HEK293T (cell line): ENCODE measurements around the gene ANK2.

ENCODE experiments used
- BHLHE40 ChIP-seq: fragments of 450-650 bp; IDR thresholded peaks from 2 replicates; pipeline ENCODE4 v1.6.1; 2016; ENCODE audit warnings: mild to moderate bottlenecking, moderate library complexity, borderline replicate concordance
- ELF4 ChIP-seq: fragments of 450-650 bp; IDR thresholded peaks from 2 replicates; pipeline ENCODE4 v1.6.1; 2017; ENCODE audit warnings: antibody characterized with exemption
- FOXK2 ChIP-seq: fragments of 450-650 bp; IDR thresholded peaks from 2 replicates; pipeline ENCODE4 v1.6.1; 2016; ENCODE audit warnings: mild to moderate bottlenecking
- FOXM1 ChIP-seq: fragments of 450-650 bp; IDR thresholded peaks from 2 replicates; pipeline ENCODE4 v1.6.1; 2017; ENCODE audit warnings: mild to moderate bottlenecking, borderline replicate concordance
- L3MBTL2 ChIP-seq: fragments of 450-650 bp; conservative IDR thresholded peaks from 2 replicates; pipeline ENCODE4 v1.6.1; 2016; ENCODE audit warnings: mild to moderate bottlenecking

DNA sequence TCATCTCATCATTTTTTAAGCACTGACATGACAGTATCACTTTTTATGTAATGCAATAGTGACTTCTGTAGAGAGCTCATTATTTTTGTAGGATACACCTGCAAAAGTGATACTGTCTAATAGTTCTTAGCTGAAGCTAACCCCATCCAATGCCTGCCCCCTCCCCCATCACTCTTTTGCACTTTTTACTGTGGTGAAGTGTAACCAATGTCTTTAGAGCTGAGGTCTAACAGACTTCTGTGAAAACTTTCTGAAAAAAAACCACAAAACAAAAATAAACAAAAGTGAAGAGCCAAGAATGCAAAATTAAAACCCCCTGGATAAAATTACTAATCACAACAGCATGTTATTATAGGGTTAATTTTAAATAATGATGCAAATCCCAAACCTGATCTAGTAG is 301.1 kb downstream of the ANK2 start:
- TF ChIP-seq FOXM1 (no peak), FOXK2 (no peak), BHLHE40 (no peak), L3MBTL2 (no peak), ELF4 (no peak)
